Liver (tissue), 3 donors: ENCODE data around the gene DUSP10.

Experiments used
- FOXA1 ChIP-seq: IDR thresholded peaks from 2 replicates; pipeline ENCODE4 v1.6.1; 2016; ENCODE audit warnings: antibody characterized with exemption
- GABPA ChIP-seq, 2 donors: IDR thresholded peaks in 1 of 2; conservative IDR thresholded peaks in 1 of 2; 2 replicates each; pipeline ENCODE4 v1.6.1; 2016; ENCODE audit warnings: antibody characterized with exemption in 2 of 2, mild to moderate bottlenecking in 1 of 2, moderate library complexity in 1 of 2
- JUND ChIP-seq, 2 donors: IDR thresholded peaks; 2 replicates each; pipeline ENCODE4 v1.6.1; 2016; ENCODE audit warnings: antibody characterized with exemption in 2 of 2
- NR2F2 ChIP-seq: IDR thresholded peaks from 2 replicates; pipeline ENCODE4 v1.6.1; 2016; ENCODE audit warnings: antibody characterized with exemption
- RAD21 ChIP-seq, 2 donors: IDR thresholded peaks; 2 replicates each; pipeline ENCODE4 v1.6.1; 2016; ENCODE audit warnings: antibody characterized with exemption in 2 of 2, mild to moderate bottlenecking in 2 of 2
- RXRA ChIP-seq, 2 donors: IDR thresholded peaks; 2 replicates each; pipeline ENCODE4 v1.6.1; 2017 to 2018; ENCODE audit warnings: antibody characterized with exemption in 2 of 2, mild to moderate bottlenecking in 1 of 2
- TAF1 ChIP-seq: conservative IDR thresholded peaks from 2 replicates; pipeline ENCODE4 v1.6.1; 2016; ENCODE audit warnings: antibody characterized with exemption, mild to moderate bottlenecking
- YY1 ChIP-seq: IDR thresholded peaks from 2 replicates; pipeline ENCODE4 v1.6.1; 2016; ENCODE audit warnings: antibody characterized with exemption, mild to moderate bottlenecking
- TF ChIP-seq, protein P1 (sequence below): IDR thresholded peaks from 2 replicates; pipeline ENCODE4 v1.6.1; 2016; ENCODE audit warnings: antibody characterized with exemption
- TF ChIP-seq, protein P2 (sequence below): IDR thresholded peaks from 2 replicates; pipeline ENCODE4 v1.6.1; 2016; ENCODE audit warnings: antibody characterized with exemption, mild to moderate bottlenecking
- TF ChIP-seq, protein P3 (sequence below): fragments of 150-350 bp; IDR thresholded peaks from 2 replicates; pipeline ENCODE4 v1.5.1; 2017; ENCODE audit warnings: improper control_type of control experiment, low read depth, low read length; ENCODE audit not compliant: missing input control
- TF ChIP-seq, protein P4 (sequence below): IDR thresholded peaks from 2 replicates; pipeline ENCODE4 v1.6.1; 2016; ENCODE audit warnings: antibody characterized with exemption
- TF ChIP-seq, protein P5 (sequence below): IDR thresholded peaks from 2 replicates; pipeline ENCODE4 v1.6.1; 2016; ENCODE audit warnings: antibody characterized with exemption
- donor health status: healthy.
- donor health status: healthy.

DNA sequence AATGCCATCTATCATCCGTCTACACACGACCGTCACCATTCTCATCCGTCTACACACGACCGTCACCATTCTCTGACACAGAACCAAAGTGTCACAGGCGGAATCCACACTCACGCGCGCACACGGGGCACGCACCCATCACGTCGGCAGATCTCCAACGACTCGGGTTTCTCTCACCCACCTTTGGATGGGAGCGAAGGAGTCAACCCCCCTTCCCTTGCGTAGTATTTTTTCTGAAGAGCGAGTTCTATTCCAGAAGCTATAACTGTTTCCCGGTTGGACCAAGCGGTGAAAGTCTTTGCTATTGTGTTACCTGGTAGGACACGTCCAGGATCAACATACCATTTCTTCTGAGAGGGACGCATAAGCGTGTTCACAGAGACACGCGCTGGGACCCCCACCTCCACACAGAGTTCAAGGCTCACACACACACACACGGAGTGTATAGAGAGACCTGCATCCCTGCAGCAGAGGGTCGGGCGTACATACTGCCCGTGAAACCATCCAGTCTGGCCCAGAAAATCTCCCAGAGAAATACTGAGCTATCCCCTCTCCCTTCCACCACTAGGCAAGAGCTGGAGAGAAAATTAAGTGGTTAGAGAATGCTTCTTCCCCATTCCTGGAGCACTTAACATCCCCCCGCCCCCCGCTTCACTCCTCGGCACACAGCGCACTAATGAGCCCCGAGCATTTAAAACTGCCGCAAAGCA, 741 bp downstream of the DUSP10 start:
- TF ChIP-seq, protein P1, sequence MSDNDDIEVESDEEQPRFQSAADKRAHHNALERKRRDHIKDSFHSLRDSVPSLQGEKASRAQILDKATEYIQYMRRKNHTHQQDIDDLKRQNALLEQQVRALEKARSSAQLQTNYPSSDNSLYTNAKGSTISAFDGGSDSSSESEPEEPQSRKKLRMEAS = no peak
- TF ChIP-seq, protein P2, sequence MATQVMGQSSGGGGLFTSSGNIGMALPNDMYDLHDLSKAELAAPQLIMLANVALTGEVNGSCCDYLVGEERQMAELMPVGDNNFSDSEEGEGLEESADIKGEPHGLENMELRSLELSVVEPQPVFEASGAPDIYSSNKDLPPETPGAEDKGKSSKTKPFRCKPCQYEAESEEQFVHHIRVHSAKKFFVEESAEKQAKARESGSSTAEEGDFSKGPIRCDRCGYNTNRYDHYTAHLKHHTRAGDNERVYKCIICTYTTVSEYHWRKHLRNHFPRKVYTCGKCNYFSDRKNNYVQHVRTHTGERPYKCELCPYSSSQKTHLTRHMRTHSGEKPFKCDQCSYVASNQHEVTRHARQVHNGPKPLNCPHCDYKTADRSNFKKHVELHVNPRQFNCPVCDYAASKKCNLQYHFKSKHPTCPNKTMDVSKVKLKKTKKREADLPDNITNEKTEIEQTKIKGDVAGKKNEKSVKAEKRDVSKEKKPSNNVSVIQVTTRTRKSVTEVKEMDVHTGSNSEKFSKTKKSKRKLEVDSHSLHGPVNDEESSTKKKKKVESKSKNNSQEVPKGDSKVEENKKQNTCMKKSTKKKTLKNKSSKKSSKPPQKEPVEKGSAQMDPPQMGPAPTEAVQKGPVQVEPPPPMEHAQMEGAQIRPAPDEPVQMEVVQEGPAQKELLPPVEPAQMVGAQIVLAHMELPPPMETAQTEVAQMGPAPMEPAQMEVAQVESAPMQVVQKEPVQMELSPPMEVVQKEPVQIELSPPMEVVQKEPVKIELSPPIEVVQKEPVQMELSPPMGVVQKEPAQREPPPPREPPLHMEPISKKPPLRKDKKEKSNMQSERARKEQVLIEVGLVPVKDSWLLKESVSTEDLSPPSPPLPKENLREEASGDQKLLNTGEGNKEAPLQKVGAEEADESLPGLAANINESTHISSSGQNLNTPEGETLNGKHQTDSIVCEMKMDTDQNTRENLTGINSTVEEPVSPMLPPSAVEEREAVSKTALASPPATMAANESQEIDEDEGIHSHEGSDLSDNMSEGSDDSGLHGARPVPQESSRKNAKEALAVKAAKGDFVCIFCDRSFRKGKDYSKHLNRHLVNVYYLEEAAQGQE = no peak
- TF ChIP-seq, protein P3, sequence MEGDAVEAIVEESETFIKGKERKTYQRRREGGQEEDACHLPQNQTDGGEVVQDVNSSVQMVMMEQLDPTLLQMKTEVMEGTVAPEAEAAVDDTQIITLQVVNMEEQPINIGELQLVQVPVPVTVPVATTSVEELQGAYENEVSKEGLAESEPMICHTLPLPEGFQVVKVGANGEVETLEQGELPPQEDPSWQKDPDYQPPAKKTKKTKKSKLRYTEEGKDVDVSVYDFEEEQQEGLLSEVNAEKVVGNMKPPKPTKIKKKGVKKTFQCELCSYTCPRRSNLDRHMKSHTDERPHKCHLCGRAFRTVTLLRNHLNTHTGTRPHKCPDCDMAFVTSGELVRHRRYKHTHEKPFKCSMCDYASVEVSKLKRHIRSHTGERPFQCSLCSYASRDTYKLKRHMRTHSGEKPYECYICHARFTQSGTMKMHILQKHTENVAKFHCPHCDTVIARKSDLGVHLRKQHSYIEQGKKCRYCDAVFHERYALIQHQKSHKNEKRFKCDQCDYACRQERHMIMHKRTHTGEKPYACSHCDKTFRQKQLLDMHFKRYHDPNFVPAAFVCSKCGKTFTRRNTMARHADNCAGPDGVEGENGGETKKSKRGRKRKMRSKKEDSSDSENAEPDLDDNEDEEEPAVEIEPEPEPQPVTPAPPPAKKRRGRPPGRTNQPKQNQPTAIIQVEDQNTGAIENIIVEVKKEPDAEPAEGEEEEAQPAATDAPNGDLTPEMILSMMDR = no peak
- TF ChIP-seq RAD21 (IDR thresholded peaks at IDR 0.05) (no peak), RXRA (IDR thresholded peaks at IDR 0.05) (no peak), GABPA (IDR thresholded peaks at IDR 0.05 in 1 of 2, conservative IDR thresholded peaks at IDR 0.05 in 1 of 2) (no peak), NR2F2 (no peak), YY1 (no peak), FOXA1 (no peak), JUND (IDR thresholded peaks at IDR 0.05) (no peak), TAF1 (no peak)
- TF ChIP-seq, protein P4, sequence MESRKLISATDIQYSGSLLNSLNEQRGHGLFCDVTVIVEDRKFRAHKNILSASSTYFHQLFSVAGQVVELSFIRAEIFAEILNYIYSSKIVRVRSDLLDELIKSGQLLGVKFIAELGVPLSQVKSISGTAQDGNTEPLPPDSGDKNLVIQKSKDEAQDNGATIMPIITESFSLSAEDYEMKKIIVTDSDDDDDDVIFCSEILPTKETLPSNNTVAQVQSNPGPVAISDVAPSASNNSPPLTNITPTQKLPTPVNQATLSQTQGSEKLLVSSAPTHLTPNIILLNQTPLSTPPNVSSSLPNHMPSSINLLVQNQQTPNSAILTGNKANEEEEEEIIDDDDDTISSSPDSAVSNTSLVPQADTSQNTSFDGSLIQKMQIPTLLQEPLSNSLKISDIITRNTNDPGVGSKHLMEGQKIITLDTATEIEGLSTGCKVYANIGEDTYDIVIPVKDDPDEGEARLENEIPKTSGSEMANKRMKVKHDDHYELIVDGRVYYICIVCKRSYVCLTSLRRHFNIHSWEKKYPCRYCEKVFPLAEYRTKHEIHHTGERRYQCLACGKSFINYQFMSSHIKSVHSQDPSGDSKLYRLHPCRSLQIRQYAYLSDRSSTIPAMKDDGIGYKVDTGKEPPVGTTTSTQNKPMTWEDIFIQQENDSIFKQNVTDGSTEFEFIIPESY = no peak
- TF ChIP-seq, protein P5, sequence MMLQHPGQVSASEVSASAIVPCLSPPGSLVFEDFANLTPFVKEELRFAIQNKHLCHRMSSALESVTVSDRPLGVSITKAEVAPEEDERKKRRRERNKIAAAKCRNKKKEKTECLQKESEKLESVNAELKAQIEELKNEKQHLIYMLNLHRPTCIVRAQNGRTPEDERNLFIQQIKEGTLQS = no peak
